Caco-2 (cell line): ENCODE data around the gene IRGQ. TPM values are rescaled to one million over a fixed set of nuclear protein-coding genes. Genes with fewer than 3 reads are reported as not detected.

Experiments used
- BruUV-seq: library from RNA; stranded (reverse); fragments of 400-500 nt; replicated peaks from 2 replicates; lab custom pipeline; 2021; lab: Mats Ljungman, UMichigan
- CTCF ChIA-PET: fragments of 300-600 bp; sonication (Branson Sonifier 250); formaldehyde crosslinking; loops from one replicate; lab custom pipeline; 2022; ENCODE audit warnings: antibody characterized with exemption; lab: Charles Lee
- POLR2A ChIA-PET: fragments of 300-600 bp; sonication (Branson Sonifier 250); formaldehyde crosslinking; loops from one replicate; lab custom pipeline; 2022; ENCODE audit warnings: antibody characterized with exemption; lab: Charles Lee
- DNase-seq, 2 experiments: peaks; one replicate each; pipeline versions ENCODE4 v3.0.0 to v3.0.0-alpha.2; 2020 to 2022
- H3K27me3 ChIP-seq: replicated peaks from 2 replicates; pipeline ENCODE4 v1.6.0; 2011; ENCODE audit warnings: low read length; ENCODE audit not compliant: control insufficient read depth, insufficient read depth
- H3K36me3 ChIP-seq: 2 replicates; pipeline ENCODE4 v1.5.1; 2011; ENCODE audit warnings: low read length; ENCODE audit not compliant: control insufficient read depth, insufficient read depth
- H3K4me1 ChIP-seq: fragments of 250-450 bp; sonication (Bioruptor Pico); 2 replicates; pipeline ENCODE4 v1.5.1; 2020; ENCODE audit warnings: mild to moderate bottlenecking
- H3K4me3 ChIP-seq: 2 replicates; pipeline ENCODE4 v1.5.1; 2011; ENCODE audit warnings: low read depth, mild to moderate bottlenecking, control low read depth, low read length
- H3K9me3 ChIP-seq: fragments of 250-450 bp; sonication (Bioruptor Pico); 2 replicates; pipeline ENCODE4 v1.5.1; 2020; ENCODE audit warnings: mild to moderate bottlenecking, moderate library complexity
- H3K27ac Mint-ChIP-seq: one replicate; pipeline ENCODE4 v1.8.0; 2022; ENCODE audit warnings: mixed read lengths; ENCODE audit not compliant: unreplicated experiment
- H3K27me3 Mint-ChIP-seq: one replicate; pipeline ENCODE4 v1.8.0; 2022; ENCODE audit warnings: mixed read lengths; ENCODE audit not compliant: insufficient read depth, unreplicated experiment
- H3K36me3 Mint-ChIP-seq: one replicate; pipeline ENCODE4 v1.8.0; 2022; ENCODE audit warnings: mild to moderate bottlenecking, mixed read lengths; ENCODE audit not compliant: insufficient read depth, unreplicated experiment
- H3K4me1 Mint-ChIP-seq: one replicate; pipeline ENCODE4 v1.8.0; 2022; ENCODE audit warnings: low read depth, mixed read lengths; ENCODE audit not compliant: unreplicated experiment
- H3K4me3 Mint-ChIP-seq: one replicate; pipeline ENCODE4 v1.8.0; 2022; ENCODE audit warnings: mild to moderate bottlenecking, moderate library complexity, mixed read lengths; ENCODE audit not compliant: unreplicated experiment
- H3K9me3 Mint-ChIP-seq: one replicate; pipeline ENCODE4 v1.8.0; 2022; ENCODE audit warnings: mixed read lengths; ENCODE audit not compliant: unreplicated experiment
- intact Hi-C: fragments of 100-400 bp; cut with micrococcal nuclease; formaldehyde crosslinking; loops from one replicate; pipeline ENCODE4 v1.10.0; 2022; ENCODE audit not compliant: unreplicated experiment
- total RNA-seq: library from RNA; stranded (reverse); gene quantifications from 2 replicates; pipeline ENCODE4 v1.2.3, GENCODE V29; 2022
- TF ChIP-seq, protein P1 (sequence below), 2 experiments: fragments of 200-600 bp in 1 of 2; IDR thresholded peaks; 1 replicate in 1 of 2; 2 replicates in 1 of 2; pipeline versions ENCODE4 v1.5.1 to v1.8.0; 2011 to 2022; ENCODE audit warnings: antibody characterized with exemption in 1 of 2, control low read depth in 1 of 2, inconsistent platforms in 1 of 2, low read depth in 1 of 2, low read length in 1 of 2, mild to moderate bottlenecking in 1 of 2, moderate library complexity in 1 of 2; ENCODE audit not compliant: insufficient read depth in 1 of 2, severe bottlenecking in 1 of 2, unreplicated experiment in 1 of 2

Gene IRGQ
- total RNA-seq, 1 experiment from 2014 or later = 27.7 TPM

DNA sequence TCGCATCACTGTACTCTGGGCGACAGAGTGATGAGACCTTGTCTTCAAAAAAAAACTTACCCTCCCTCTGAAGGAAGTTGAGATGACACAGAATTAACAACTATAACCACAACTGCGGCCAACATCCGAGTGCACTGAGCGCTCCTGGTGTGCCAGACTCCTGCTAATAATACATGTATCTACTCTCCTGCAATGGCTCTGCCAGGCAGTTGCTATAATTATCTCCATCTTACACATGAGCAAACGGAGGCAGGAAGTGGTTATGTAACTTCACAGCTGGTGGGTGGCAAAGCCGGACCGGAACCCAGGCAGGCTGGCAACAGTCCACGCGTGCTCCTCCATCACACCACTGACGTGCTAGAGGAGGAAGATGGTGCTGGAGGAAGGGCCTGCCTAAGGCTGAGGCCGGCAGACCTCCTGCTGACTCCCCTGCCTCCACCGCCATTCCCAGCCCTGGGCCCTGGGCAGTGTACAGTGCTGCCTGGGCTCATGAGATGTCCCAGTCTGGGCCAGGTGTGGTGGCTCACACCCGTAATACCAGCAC is 33.2 kb downstream of the IRGQ start:
- peaks cover 28% of the 10 kb centered on the region for H3K36me3 Mint-ChIP-seq
- no peak for DNase-seq
- Histone ChIP-seq H3K36me3 (peaks cover 2% of the 10 kb centered on the region), H3K4me3 (no peak overlapping the region), H3K4me1 (no peaks in the 10 kb centered on the region), H3K9me3 (no peaks in the 10 kb centered on the region), H3K27me3 (no peaks in the 10 kb centered on the region)
- no TSS peak for BruUV-seq
- H3K9me3 Mint-ChIP-seq = no peaks in the 10 kb centered on the region
- intact Hi-C loops = no loop called here
- no peaks in the 10 kb centered on the region for H3K27me3 Mint-ChIP-seq
- POLR2A ChIA-PET = no interaction called here
- no peaks in the 10 kb centered on the region for H3K4me1 Mint-ChIP-seq
- TF ChIP-seq, protein P1, sequence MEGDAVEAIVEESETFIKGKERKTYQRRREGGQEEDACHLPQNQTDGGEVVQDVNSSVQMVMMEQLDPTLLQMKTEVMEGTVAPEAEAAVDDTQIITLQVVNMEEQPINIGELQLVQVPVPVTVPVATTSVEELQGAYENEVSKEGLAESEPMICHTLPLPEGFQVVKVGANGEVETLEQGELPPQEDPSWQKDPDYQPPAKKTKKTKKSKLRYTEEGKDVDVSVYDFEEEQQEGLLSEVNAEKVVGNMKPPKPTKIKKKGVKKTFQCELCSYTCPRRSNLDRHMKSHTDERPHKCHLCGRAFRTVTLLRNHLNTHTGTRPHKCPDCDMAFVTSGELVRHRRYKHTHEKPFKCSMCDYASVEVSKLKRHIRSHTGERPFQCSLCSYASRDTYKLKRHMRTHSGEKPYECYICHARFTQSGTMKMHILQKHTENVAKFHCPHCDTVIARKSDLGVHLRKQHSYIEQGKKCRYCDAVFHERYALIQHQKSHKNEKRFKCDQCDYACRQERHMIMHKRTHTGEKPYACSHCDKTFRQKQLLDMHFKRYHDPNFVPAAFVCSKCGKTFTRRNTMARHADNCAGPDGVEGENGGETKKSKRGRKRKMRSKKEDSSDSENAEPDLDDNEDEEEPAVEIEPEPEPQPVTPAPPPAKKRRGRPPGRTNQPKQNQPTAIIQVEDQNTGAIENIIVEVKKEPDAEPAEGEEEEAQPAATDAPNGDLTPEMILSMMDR (IDR thresholded peaks at IDR 0.05; ENCODE audit: insufficient read depth in 1 of 2, low read depth in 1 of 2, low read length in 1 of 2, severe bottlenecking in 1 of 2, unreplicated experiment in 1 of 2) = no peak
- CTCF ChIA-PET = no interaction called here
- no peak overlapping the region for H3K27ac Mint-ChIP-seq
- H3K4me3 Mint-ChIP-seq = no peak overlapping the region

DNA sequence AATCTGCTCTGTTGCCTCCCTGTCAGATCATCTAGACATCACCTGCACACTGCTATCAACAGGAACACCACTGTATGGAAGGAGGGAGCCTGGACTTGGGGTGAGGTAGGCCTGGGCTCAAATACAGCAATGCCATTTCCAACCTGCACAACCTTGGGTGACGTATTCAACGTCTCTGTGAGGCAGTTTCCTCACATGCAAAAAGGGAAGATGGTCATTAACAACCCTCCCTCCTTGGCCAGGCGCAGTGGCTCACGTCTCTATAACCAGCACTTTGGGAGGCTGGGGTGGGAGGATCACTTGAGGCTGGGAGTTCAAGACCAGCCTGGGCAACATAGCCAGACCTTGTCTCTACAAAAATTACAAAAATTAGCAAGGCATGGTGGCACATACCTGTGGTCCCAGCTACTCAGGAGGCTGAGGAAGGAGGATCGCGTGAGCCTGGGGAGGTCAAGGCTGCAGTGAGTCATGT is 33.7 kb downstream of the IRGQ start:
- Histone ChIP-seq H3K36me3 (peaks cover 2% of the 10 kb centered on the region), H3K4me3 (no peak overlapping the region), H3K27me3 (no peaks in the 10 kb centered on the region), H3K9me3 (no peaks in the 10 kb centered on the region), H3K4me1 (no peaks in the 10 kb centered on the region)
- ChIA-PET POLR2A (no interaction called here), CTCF (no interaction called here)
- intact Hi-C loops = no loop called here
- DNase-seq = no peak
- no peak overlapping the region for H3K27ac Mint-ChIP-seq
- no peak overlapping the region for H3K4me3 Mint-ChIP-seq
- H3K36me3 Mint-ChIP-seq = peaks cover 28% of the 10 kb centered on the region
- no peaks in the 10 kb centered on the region for H3K4me1 Mint-ChIP-seq
- no peaks in the 10 kb centered on the region for H3K9me3 Mint-ChIP-seq
- no TSS peak for BruUV-seq
- TF ChIP-seq, protein P1 (IDR thresholded peaks at IDR 0.05; ENCODE audit: insufficient read depth in 1 of 2, low read depth in 1 of 2, low read length in 1 of 2, severe bottlenecking in 1 of 2, unreplicated experiment in 1 of 2) = no peak
- no peaks in the 10 kb centered on the region for H3K27me3 Mint-ChIP-seq

DNA sequence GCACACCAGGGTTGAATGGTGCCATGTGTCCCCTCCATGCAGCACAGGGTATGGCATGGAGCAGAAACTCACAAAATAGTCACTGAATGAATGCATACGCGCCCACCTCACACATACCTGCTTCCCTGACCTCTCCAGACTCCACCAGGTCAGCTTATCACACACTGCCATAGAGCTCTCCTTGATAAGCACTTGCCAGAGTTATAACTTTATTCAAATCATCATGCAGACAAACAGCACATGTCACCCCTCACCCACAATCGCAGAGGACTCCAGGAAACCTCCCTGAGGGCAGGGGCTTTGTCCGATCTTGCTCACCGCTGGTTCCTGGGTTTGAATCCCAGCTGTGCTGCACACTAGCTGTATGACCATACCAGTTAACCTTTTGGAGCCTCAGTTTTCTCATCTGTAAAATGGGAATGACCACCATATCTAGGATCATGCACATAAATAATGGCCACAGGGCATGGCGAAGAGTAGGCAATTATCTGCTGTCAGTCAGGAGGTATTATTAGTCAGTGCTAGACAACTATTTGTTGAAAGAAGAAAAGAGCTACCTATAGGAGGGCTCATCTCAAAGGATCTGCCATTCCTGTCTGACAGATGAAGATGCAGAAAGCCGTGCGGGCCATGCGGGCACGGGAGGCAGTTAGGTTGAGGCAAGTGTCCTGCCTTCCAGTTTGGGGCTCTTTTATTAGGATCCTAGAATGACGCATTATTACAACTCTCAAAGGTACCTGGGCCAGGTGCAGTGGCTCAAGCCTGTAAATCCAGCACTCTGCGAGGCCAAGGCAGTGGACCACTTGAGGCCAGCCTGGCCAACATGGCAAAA is 34.6 kb downstream of the IRGQ start:
- no peak overlapping the region for H3K4me3 Mint-ChIP-seq
- no peaks in the 10 kb centered on the region for H3K9me3 ChIP-seq
- no peaks in the 10 kb centered on the region for H3K27me3 Mint-ChIP-seq
- no peaks in the 10 kb centered on the region for H3K4me1 ChIP-seq
- no peaks in the 10 kb centered on the region for H3K4me1 Mint-ChIP-seq
- no peak overlapping the region for H3K27ac Mint-ChIP-seq
- TF ChIP-seq, protein P1 (IDR thresholded peaks at IDR 0.05; ENCODE audit: insufficient read depth in 1 of 2, low read depth in 1 of 2, low read length in 1 of 2, severe bottlenecking in 1 of 2, unreplicated experiment in 1 of 2) = no peak
- H3K4me3 ChIP-seq = no peak overlapping the region
- POLR2A ChIA-PET = no interaction called here
- H3K9me3 Mint-ChIP-seq = no peaks in the 10 kb centered on the region
- CTCF ChIA-PET = interaction anchor here (0.6 kb wide), 1 partner anchor 163 kb away, joined by 3 read pairs; no protein-coding TSS in a partner anchor
- no TSS peak for BruUV-seq
- intact Hi-C loops = loop anchor here (2.0 kb wide), 1 partner anchor 33 kb away; no protein-coding TSS in a partner anchor
- peaks cover 2% of the 10 kb centered on the region for H3K36me3 ChIP-seq
- H3K27me3 ChIP-seq = no peaks in the 10 kb centered on the region
- DNase-seq = no peak
- peaks cover 28% of the 10 kb centered on the region for H3K36me3 Mint-ChIP-seq
